ENCODE data around the gene FAM228B.

Gene FAM228B

DNA sequence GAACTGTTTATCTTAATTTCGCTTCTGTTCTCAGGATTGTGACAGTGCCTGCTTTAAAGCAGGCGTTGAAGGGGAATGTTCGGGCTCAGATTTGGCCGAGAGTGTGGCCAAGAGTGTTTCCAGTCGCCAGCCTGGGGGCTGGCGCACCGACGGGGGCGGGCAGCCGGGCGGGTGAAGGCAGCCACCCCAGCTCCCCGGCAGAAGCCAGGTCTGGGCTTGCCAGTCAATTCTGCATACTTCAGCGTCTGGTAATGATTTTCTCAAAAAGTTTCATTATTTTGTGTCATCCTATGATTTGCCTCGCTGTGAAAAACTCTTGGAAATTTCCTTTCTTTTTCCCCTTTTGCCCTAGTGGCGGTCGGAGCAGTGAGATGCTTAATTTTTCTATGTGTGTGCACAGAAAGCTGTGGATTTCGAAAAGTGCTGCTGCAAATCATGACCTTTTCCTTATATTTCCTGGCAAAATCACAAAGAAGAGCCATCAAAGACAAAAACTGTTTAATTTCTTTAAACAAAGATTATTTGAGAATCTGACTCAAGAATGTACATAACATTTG, 52.4 kb downstream of the FAM228B start:
- no peak for TF ChIP-seq CTCF (IDR thresholded peaks at IDR 0.05)

DNA sequence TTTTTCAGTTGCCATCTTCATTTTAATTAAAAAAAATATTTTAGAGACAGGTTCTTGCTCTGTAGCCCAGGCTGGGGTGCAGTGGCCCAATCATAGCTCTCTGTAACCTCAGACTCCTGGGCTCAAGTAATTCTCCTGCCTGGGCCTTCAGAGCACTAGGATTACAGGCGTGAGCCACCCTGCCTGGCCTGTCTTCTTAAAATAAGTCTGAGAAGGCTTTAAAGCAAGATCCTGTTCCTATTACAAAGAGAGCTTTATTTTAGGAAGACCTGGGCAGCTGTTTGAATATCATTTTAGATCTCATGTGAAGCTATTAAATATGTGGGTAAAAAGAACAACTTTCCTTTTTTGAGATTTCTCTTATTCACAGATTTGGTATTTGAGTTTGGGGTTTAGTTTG, 53.1 kb downstream of the FAM228B start:
- no peak for TF ChIP-seq CTCF (IDR thresholded peaks at IDR 0.05)

DNA sequence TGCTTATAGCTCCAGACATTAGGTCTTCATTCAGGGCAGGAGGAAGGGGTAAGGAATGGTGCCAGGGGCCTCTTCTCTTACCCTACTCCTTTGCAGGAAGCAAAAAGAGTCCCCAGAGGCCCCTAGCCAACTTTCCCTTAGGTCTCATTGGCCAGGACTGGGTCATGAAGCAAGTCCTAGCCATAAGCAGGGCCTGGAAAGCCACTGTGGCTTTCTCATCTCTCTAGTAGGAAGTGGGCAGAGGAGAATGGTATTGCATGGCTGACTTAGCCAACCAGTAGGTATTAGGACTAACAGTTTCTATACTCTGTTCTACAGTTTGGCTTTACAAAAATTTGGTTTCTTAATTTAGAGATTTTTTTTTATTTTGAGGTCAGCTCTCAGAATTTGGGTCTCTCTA, 56.4 kb downstream of the FAM228B start:
- TF ChIP-seq CTCF (IDR thresholded peaks at IDR 0.05), result no peak

- TF ChIP-seq CTCF (IDR thresholded peaks at IDR 0.05), result no peak
These were observed 58.6 kb downstream of the FAM228B start for GRCh38 chr2:24181849-24182248.

- no peak for TF ChIP-seq CTCF (IDR thresholded peaks at IDR 0.05)
These were observed 59.2 kb downstream of the FAM228B start for GRCh38 chr2:24182507-24182906.

- no peak for TF ChIP-seq CTCF (IDR thresholded peaks at IDR 0.05)
These were observed 60.2 kb downstream of the FAM228B start for GRCh38 chr2:24183366-24184069.

DNA sequence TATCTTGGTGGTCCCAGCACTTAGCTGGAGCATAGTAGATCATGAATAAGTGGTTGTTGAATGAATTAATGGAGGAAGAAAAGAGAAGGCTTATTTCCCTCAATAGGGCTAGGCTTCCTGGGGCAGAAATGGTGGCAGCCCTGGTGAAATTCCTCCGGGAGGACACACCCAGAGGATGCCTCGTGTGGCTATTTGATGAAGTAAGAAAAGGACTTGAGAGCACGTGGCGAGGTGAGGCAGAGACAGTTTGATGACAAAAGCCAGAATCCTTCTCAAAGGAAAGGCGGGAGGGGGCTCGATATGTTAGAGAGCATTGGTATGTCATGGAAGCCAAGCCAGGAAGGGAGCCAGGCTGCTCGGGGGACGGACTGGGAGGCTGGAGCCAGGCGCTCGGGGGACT, 66.3 kb downstream of the FAM228B start:
- TF ChIP-seq CTCF (IDR thresholded peaks at IDR 0.05), result no peak

Measured in LNCAP (cell line).